GM19239 (cell line): ENCODE measurements around the gene NBEA.

Experiments used
- DNase-seq: peaks from one replicate; pipeline ENCODE4 v3.0.0; 2011; ENCODE audit warnings: low spot score; ENCODE audit not compliant: insufficient read length
- FAIRE-seq: peaks from 2 replicates; lab custom pipeline; 2011; peaks lifted over from hg19 to GRCh38; lab: Jason Lieb, UNC

Gene NBEA

GRCh38 chr13:35480346-35480745 is 538.3 kb downstream of the NBEA start:
- no peak for FAIRE-seq
- DNase-seq: no peak

DNA sequence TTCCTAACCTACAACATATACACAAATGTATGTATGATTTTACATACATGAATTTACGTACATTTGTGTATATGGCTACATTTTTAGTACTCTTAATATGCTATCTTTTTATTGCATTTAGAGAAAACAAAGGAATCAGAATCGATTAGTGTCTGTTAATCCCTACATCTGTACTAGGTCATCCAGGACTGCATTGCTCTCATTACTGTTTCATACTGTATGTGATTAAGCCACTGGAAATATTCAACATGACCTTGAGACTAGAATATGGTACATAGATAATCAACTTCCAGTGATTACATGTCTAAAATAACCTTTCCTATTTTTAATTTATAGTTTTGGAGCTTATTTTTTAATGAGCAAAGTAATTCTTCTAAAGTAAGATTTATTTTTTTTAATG is 539.7 kb downstream of the NBEA start:
- DNase-seq (no peak), FAIRE-seq (no peak)

DNA sequence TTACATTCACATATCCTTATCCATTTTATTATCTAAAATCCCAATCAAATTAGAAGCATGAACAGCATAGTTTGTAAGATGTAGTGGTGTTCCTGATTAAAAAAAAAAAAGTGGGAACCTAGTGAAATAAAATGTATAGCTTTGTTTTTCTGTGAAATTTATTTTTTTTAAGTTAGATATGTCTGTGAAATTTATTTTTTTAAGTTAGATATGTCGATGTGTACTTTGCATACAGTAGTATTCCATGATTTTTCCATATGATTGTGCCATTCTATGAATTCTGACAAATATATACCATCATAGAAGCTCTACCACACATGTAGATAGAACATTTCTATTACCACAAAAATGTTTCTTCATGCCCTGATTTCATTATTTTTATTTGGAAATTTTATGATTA is 540.5 kb downstream of the NBEA start:
- FAIRE-seq: no peak

GRCh38 chr13:35483761-35484160 is 541.7 kb downstream of the NBEA start:
- FAIRE-seq (no peak), DNase-seq (no peak)

More for the DNA sequence above, 540.5 kb downstream of the NBEA start:
- DNase-seq: no peak

- DNase-seq (no peak), FAIRE-seq (no peak)
These were observed 542.3 kb downstream of the NBEA start for GRCh38 chr13:35484384-35484783.

GRCh38 chr13:35485424-35485823 is 543.4 kb downstream of the NBEA start:
- DNase-seq: no peak
- FAIRE-seq: no peak

DNA sequence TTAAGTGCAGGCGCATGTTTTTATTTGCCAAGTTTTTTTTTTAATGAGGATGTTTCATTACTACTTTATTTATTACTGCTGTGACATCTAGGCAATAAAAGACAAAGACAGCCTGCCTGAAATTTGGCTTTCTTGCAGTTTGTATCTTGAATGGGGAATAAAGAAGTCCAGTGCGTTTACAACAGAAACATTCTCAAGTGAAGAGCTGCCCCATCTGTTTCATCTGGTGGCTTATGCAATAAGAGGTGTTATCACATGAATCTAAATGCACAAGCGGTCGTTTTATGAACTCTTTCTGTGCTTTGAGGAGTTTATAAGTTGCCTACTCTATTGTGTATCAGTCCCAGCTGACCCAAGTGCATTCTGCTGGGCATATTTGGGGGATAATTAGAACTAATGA is 547.0 kb downstream of the NBEA start:
- DNase-seq (no peak), FAIRE-seq (no peak)

DNA sequence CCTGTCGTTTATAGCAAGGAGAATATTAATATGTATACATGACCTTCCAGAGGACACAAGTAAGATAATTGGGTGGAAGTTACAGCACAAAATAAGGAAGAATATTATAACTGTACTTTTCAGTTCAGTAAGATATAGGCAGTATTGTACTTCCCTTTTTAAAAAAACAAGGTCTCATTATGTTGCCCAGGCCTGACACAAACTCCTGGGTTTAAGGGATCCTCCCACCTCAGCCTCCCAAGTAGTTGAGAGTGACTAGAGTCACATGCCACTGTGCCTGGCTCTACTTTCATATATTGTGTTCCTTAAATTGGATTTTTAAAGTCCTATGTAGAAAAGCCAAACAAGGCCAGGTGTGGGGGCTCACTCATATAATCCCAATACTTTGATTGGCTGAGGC is 553.9 kb downstream of the NBEA start:
- FAIRE-seq (no peak), DNase-seq (no peak)

DNA sequence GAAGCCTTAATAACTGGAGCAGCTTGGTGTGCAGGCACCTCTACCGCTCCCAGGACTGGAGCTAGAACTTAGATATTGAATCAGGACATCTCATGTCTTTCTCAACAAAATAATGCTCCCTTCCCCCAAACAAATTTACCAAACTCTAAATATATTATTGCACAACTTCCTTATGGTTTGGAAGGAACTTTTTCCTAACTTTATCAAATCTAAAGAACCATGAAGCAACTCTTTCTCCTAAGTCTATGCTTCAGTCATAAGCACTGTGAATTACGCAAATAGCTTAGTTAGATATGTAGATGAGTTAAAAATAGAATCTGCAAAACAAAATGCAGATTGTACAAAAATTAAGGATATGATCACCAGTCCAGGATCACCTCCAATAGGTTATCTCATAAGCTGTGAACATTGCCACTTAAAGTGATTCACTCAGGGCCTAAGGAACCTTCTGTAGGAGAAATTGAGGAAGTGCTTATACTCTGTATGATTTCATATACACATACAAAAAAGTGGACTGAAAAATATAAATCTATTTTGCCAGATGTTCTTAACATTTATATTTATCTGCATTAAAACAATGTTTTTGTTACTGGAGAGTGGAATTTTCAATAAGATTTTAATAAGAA is 554.8 kb downstream of the NBEA start:
- DNase-seq (no peak), FAIRE-seq (no peak)

- no peak for DNase-seq
- FAIRE-seq: no peak
These were observed 556.2 kb downstream of the NBEA start for GRCh38 chr13:35498231-35498630.

DNA sequence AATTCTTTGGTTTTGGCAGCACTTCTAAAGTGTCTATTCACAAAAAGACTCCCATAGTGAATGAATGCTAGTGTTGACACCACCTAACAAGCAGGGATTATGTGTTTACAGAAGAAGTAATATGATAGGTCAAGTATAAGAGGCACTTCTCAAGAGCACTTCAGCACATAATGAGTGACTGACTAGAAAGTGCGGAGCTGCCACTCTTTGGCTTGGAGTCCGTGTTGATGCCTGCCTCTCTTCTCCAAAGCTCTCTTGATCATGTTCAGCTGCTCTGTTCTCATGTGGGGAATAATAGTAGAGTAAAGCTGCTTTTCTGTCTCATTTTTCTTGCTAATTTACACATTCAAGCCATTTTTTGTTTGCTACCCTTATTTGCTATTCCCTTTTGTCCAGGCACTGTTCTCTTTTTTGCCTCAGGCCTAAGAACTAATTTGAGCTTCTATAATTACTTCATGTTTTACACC is 557.2 kb downstream of the NBEA start:
- DNase-seq (no peak), FAIRE-seq (no peak)

GRCh38 chr13:35499676-35500075 is 557.6 kb downstream of the NBEA start:
- no peak for FAIRE-seq

DNA sequence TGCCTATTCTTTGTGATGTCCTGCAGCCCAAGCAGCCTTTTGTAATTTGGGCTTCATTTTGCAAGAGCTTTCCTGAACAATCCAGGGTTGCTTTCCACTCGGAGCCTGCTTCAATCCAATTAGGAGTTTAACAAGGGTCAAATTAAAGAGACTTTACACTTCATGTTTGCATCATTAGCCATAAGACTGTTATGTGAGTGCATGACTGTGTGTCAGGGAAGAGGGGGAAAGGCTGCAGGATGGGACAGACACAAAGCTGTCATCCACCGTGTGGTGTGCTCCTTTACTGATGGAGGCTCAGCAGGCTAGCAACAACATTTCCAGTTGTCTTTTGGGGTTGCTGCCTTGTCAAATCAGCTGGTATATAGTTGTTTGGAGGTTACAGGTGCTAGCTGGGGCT is 558.1 kb downstream of the NBEA start:
- no peak for DNase-seq
- no peak for FAIRE-seq

More at GRCh38 chr13:35499676-35500075, 557.6 kb downstream of the NBEA start:
- DNase-seq: no peak

DNA sequence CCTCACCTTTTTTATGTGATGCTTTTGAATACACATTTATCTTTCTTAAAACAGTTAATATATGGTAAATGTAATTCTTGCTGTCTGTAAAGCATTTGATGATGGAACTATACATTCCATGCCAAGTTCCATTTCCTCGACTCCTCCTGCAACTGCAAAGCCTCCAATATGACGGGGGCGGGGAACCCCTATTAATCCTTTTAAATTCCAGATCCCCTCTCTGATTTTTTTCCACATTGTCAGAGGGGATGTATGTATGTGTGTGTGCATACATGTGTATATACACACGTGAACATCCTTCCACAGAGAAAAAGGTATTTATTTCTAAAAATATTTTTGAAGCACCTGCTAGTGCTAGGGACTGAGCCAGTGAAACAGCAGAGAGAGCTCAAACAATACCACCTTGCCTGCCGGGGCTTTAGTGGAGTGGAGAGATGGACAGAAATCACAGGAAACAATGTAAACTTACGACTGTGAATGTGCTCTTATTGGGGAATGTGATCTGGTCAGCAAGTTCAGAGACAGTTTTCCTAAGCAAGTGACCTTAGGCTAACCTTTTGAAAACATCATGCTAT is 559.7 kb downstream of the NBEA start:
- FAIRE-seq: no peak
- no peak for DNase-seq

GRCh38 chr13:35502456-35502855 is 560.4 kb downstream of the NBEA start:
- no peak for FAIRE-seq

GRCh38 chr13:35512271-35512920 is 570.3 kb downstream of the NBEA start:
- DNase-seq (no peak), FAIRE-seq (no peak)

More at GRCh38 chr13:35502456-35502855, 560.4 kb downstream of the NBEA start:
- no peak for DNase-seq

GRCh38 chr13:35514061-35514477 is 572.0 kb downstream of the NBEA start:
- DNase-seq (no peak), FAIRE-seq (no peak)

DNA sequence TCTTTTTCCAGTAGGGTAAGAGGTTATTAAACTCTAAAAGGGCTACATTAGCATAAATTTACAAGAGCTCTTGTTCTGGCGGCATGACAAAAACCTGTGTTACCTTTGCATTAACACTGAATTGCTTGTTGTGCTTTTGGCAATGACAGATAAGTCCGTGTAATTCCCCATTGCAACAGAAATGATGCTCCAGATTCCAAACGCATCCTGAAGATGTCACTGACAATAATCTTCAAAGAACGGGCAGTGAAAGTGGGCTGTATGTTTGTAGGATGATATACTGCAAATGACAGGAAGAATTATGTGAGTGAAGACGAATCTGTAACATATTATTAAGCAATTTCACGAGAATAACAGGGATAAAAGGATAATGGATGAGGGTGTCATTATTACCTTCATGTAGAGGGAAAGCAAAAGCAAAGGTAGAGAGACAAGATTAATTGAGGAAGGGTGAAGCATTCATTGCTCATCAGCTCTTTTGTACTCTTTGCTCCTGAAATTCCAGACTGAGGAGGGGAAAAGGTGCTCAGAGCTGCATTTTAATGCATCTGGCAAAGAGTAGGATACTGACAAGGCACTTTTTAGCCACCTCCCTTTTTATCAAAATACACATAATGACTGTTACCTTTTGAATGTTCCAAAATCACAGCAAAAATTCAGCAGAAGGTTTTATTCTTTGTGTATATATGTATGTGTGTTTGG is 572.9 kb downstream of the NBEA start:
- no peak for DNase-seq
- FAIRE-seq: no peak

GRCh38 chr13:35518337-35518946 is 576.4 kb downstream of the NBEA start:
- no peak for DNase-seq
- no peak for FAIRE-seq

- FAIRE-seq (no peak), DNase-seq (no peak)
These were observed 582.1 kb downstream of the NBEA start for GRCh38 chr13:35524171-35524570.

- no peak for FAIRE-seq
- DNase-seq: no peak
These were observed 584.5 kb downstream of the NBEA start for GRCh38 chr13:35526577-35526976.
